Measurements from ENCODE around the gene PDC.

DNA sequence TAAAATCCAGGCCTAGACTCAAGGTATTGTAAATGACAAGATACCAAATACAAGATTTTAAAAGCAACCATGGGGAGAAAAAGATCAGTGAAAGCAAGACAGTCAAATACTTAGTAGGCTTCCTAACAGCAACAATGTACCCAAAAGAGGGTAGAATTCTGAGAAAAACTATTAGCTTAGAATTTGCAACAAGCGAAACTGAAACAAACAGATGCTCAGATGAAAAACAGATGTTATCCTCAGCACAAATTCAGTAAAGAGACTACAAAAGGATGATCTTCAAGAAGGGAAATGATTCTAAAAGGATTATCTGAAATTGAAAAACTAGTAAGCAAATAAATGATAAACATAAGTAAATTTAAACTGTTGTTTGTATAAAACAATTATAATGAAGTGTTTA lies 40.0 kb downstream of the PDC start:
- TF ChIP-seq POLR2AphosphoS2 (conservative IDR thresholded peaks at IDR 0.05; ENCODE audit: low read length) (no peak), POLR2A (IDR thresholded peaks at IDR 0.05; ENCODE audit: low read length) (no peak), MYC (IDR thresholded peaks at IDR 0.05; ENCODE audit: borderline replicate concordance, low read length) (no peak), EP300 (IDR thresholded peaks at IDR 0.05) (no peak), ESRRA (IDR thresholded peaks at IDR 0.05; ENCODE audit: borderline replicate concordance, low read length) (no peak)
- TF ChIP-seq, protein P1, sequence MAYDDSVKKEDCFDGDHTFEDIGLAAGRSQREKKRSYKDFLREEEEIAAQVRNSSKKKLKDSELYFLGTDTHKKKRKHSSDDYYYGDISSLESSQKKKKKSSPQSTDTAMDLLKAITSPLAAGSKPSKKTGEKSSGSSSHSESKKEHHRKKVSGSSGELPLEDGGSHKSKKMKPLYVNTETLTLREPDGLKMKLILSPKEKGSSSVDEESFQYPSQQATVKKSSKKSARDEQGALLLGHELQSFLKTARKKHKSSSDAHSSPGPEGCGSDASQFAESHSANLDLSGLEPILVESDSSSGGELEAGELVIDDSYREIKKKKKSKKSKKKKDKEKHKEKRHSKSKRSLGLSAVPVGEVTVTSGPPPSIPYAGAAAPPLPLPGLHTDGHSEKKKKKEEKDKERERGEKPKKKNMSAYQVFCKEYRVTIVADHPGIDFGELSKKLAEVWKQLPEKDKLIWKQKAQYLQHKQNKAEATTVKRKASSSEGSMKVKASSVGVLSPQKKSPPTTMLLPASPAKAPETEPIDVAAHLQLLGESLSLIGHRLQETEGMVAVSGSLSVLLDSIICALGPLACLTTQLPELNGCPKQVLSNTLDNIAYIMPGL (CRISPR knock-in tag; IDR thresholded peaks at IDR 0.05; ENCODE audit: borderline replicate concordance), result no peak
- TF ChIP-seq, protein P2, sequence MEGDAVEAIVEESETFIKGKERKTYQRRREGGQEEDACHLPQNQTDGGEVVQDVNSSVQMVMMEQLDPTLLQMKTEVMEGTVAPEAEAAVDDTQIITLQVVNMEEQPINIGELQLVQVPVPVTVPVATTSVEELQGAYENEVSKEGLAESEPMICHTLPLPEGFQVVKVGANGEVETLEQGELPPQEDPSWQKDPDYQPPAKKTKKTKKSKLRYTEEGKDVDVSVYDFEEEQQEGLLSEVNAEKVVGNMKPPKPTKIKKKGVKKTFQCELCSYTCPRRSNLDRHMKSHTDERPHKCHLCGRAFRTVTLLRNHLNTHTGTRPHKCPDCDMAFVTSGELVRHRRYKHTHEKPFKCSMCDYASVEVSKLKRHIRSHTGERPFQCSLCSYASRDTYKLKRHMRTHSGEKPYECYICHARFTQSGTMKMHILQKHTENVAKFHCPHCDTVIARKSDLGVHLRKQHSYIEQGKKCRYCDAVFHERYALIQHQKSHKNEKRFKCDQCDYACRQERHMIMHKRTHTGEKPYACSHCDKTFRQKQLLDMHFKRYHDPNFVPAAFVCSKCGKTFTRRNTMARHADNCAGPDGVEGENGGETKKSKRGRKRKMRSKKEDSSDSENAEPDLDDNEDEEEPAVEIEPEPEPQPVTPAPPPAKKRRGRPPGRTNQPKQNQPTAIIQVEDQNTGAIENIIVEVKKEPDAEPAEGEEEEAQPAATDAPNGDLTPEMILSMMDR (IDR thresholded peaks at IDR 0.05), result no peak
